Stimulated activated memory B cell treated with anti-CD40 and anti-IgM and Interleukin-4, amounts not matched to agents 10 μg/mL and 1 μg/mL and 100 μg/mL, for 72 hours (primary cell): ENCODE data around the gene IL13.
"Not testable (repeated sequence)": the region's sequence is repeated elsewhere in the genome, so short reads cannot be mapped to it uniquely, and the experiment has no call there.

Experiments
- ATAC-seq: fragments of 150-1000 bp; cut with Tn5 transposase; 2 replicates; pipeline ENCODE4 v1.10.0; 2021
- H3K27ac Mint-ChIP-seq: one replicate; pipeline ENCODE4 v1.8.0; 2022; ENCODE audit warnings: mild to moderate bottlenecking, mixed read lengths
- H3K27me3 Mint-ChIP-seq: one replicate; pipeline ENCODE4 v1.8.0; 2022; ENCODE audit warnings: mixed read lengths
- H3K36me3 Mint-ChIP-seq: one replicate; pipeline ENCODE4 v1.8.0; 2022; ENCODE audit warnings: mixed read lengths
- H3K4me1 Mint-ChIP-seq: one replicate; pipeline ENCODE4 v1.8.0; 2022; ENCODE audit warnings: mixed read lengths
- H3K4me3 Mint-ChIP-seq: one replicate; pipeline ENCODE4 v1.8.0; 2022; ENCODE audit warnings: mild to moderate bottlenecking, moderate library complexity, mixed read lengths
- H3K9me3 Mint-ChIP-seq: one replicate; pipeline ENCODE4 v1.8.0; 2022; ENCODE audit warnings: mixed read lengths

IL13 gene

DNA sequence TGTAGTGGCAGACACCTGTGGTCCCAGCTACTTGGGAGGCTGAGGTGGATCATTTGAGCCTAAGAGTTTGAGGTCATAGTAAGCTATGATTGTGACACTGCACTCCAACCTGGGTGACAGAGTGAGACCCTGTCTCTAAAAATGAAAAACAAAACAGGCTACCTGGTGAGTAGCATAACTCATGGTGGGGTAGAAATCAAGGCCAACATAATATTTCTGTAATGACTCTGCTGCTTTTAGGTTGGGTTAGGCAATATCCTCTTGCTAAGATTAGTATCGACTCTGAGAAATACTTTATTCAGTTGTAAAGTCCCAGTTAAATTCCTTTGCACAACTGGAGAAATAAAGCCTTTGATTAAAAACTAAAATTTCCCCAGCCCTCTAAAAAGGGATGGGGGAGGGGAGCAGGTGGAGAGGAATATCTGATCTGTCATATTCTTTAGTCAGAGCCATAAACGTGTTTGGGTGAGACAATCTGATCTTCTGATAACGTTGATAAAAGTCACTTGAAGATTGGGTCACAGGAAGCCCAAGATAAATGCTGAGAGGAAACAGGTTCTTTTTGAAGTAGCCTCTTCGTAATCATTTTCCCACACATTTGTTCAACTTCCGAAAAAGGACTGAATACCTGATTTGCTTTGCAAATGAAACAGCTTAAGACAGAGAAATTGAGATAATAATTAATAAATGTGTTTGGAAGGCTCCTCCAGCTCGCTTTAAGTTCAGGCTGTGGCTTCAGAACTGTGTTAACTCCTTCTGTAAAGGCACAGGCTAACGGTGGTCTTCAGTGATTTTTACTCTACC, 30.8 kb downstream of the IL13 start:
- Mint-ChIP-seq H3K27ac (no peak overlapping the region), H3K27me3 (no peaks in the 10 kb centered on the region), H3K4me1 (peaks cover 6% of the 10 kb centered on the region), H3K9me3 (peaks cover 3% of the 10 kb centered on the region), H3K36me3 (peaks cover 12% of the 10 kb centered on the region), H3K4me3 (no peak overlapping the region)
- no peak for ATAC-seq

DNA sequence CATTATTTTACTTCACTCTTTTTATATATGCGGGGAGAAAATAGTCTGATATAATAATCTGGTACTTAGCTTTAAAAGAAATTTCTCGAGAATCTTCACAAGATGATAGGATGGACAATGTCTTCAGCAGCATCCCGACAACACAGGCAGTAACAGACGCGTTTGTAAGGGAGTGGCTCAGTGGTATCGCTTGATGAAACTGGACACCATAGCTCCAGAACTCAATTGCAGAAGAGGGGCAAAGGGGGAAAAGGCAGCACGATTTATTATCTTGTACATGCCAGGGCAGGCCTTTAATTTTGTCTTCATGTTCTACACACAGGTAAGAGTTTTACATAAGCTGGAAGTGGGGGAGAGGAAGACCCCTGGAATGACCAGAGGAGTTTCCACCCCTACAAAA, 31.5 kb downstream of the IL13 start:
- H3K27me3 Mint-ChIP-seq = no peaks in the 10 kb centered on the region
- no peak overlapping the region for H3K4me3 Mint-ChIP-seq
- peaks cover 12% of the 10 kb centered on the region for H3K36me3 Mint-ChIP-seq
- H3K4me1 Mint-ChIP-seq = peaks cover 6% of the 10 kb centered on the region
- ATAC-seq = no peak
- peaks cover 3% of the 10 kb centered on the region for H3K9me3 Mint-ChIP-seq
- H3K27ac Mint-ChIP-seq = no peak overlapping the region

DNA sequence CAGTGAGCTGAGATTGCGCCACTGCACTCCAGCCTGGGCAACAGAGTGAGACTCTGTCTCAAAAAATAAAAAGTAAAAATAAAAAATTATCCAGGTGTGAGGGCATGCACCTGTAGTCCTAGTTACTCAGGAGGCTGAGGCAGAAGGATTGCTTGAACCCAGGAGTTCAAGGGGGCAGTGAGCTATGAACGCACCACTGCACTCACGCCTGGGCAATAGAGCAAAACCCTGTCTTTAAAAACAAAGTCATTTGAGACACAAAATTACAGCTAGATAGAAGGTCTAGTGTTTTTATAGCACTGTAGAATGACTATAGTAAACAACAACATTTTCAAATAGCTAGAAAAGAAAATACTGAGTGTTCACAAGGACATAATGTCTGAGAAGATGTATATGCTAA, 32.2 kb downstream of the IL13 start:
- Mint-ChIP-seq H3K4me1 (peaks cover 6% of the 10 kb centered on the region), H3K4me3 (no peak overlapping the region), H3K27me3 (no peaks in the 10 kb centered on the region), H3K36me3 (peaks cover 12% of the 10 kb centered on the region), H3K9me3 (peaks cover 3% of the 10 kb centered on the region), H3K27ac (no peak overlapping the region)
- ATAC-seq = no peak

DNA sequence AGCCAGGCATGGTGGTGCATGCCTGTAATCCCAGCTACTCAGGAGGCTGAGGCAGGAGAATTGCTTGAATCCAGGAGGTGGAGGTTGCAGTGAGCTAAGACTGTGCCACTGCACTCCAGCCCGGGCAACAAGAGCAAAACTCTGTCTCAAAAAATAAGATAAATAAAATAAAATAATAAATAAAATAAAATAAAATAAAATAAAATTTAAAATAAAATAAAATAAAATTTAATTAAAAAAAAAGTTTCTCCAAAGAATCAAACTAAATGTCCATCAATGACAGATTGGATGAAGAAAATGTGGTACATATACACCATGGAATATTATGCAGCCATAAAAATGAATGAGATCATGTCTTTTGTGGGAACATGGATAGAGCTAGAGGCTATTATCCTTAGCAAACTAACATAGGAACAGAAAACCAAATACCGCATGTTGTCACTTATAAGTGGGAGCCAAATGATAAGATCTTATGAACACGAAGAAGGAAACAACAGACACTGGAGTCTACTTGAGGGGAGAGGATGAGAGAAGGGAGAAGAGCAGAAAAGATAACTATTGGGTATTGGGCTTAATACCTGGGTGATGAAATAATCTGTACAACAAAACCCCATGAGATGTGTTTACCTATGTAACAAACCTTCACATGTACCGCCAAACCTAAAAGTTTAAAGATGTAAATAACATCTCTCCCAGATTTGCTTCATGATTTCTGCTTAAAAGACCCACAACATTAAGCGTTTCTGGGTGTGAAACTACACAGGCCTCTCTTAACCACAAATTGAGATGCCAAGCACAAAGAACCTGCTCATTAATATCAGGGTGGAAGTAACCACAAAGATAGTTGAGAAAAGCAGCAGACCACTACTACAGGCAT, 34.0 kb downstream of the IL13 start:
- not testable (repeated sequence) for H3K27me3 Mint-ChIP-seq, H3K4me1 Mint-ChIP-seq, H3K9me3 Mint-ChIP-seq, H3K4me3 Mint-ChIP-seq, H3K27ac Mint-ChIP-seq, ATAC-seq
- H3K36me3 Mint-ChIP-seq = peaks cover 12% of the 10 kb centered on the region

DNA sequence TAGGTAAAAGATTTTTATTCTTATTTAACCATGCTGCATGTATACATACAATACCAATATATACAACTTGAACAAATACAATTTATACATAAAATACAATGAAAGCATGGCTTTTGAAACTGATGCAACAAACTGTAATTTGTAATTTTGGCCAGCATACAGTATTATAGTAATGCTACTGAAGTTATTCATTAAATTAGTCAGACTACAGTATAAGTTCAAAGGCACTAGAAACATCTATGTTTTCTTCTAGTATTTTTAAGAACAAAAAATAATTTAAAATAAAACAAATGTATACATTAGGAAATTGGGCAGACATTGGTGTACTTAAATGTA, 34.6 kb downstream of the IL13 start:
- Mint-ChIP-seq H3K4me3 (no peak overlapping the region), H3K27me3 (no peaks in the 10 kb centered on the region), H3K36me3 (peaks cover 16% of the 10 kb centered on the region), H3K4me1 (peaks cover 6% of the 10 kb centered on the region), H3K27ac (no peak overlapping the region), H3K9me3 (peaks cover 3% of the 10 kb centered on the region)
- no peak for ATAC-seq

DNA sequence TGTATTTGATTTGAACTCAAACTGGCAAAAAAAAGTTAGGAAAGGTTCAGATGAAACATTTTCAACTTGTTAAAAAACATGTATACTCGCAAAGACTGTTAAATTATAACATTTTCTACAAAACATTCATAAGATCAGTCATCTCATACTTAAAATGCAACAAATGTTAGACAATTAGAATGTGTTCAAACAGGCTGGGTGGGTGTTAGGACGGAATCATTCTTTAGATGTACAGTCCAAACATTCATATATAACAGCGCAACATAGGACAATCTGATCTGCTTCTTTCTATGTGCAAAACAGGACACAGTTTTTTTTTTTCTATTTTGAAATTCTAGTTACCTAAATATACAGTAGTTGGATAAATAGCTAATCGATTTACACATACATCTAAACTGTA, 38.0 kb downstream of the IL13 start:
- H3K27ac Mint-ChIP-seq = no peak overlapping the region
- peaks cover 42% of the 10 kb centered on the region for H3K36me3 Mint-ChIP-seq
- no peaks in the 10 kb centered on the region for H3K27me3 Mint-ChIP-seq
- no peak for ATAC-seq
- no peak overlapping the region for H3K4me3 Mint-ChIP-seq
- H3K4me1 Mint-ChIP-seq = no peaks in the 10 kb centered on the region
- peaks cover 3% of the 10 kb centered on the region for H3K9me3 Mint-ChIP-seq

DNA sequence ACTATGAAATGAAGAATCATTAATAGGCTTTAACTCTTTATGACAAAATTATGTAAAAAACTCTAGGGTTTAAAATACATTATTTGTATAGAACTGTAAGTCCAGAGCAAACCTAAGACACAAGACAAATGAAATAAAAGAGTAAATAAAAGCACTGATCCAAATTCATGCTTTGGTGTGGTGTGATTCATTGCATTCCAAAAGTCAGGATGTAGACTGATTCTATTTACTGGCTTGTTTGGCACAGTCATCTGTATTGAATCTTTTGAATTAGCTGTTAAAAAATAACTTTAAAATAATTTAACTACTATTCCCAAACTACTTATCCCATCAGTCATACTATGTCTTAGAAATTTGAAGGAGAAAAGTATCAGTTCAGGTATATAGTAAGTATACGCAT, 46.9 kb downstream of the IL13 start:
- Mint-ChIP-seq H3K36me3 (peaks cover 36% of the 10 kb centered on the region), H3K9me3 (no peaks in the 10 kb centered on the region), H3K27ac (no peak overlapping the region), H3K4me3 (no peak overlapping the region), H3K27me3 (no peaks in the 10 kb centered on the region), H3K4me1 (no peaks in the 10 kb centered on the region)
- ATAC-seq = no peak

DNA sequence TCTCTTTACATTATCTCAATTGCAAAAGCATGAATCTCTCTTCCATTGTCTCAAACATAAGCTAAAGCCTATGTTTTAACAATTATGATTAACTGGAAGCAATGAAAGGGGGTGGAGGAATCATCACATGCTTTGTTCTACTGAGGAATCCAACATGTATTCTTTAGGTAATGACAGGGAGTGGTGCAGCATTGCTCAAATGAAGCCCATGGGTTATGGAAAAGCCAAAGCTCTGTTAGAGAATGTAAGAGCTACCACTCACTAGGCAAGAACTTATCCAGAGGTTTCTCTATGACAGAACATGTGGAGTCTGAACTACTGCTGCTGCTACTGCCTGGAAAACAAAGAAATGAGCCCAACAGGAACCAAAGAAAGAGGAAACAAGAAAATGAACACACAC, 50.7 kb downstream of the IL13 start:
- H3K4me3 Mint-ChIP-seq = no peak overlapping the region
- no peaks in the 10 kb centered on the region for H3K27me3 Mint-ChIP-seq
- H3K36me3 Mint-ChIP-seq = peaks cover 18% of the 10 kb centered on the region
- H3K9me3 Mint-ChIP-seq = no peaks in the 10 kb centered on the region
- no peak for ATAC-seq
- H3K4me1 Mint-ChIP-seq = no peaks in the 10 kb centered on the region
- no peak overlapping the region for H3K27ac Mint-ChIP-seq
